GM21576 (cell line): ENCODE data around the gene SPARCL1.
"Not testable (repeated sequence)": the region's sequence is repeated elsewhere in the genome, so short reads cannot be mapped to it uniquely, and the experiment has no call there.

Experiments used
- ATAC-seq: cut with Tn5 transposase; IDR thresholded peaks from one replicate; pipeline ENCODE4 v1.9.1; 2021; ENCODE audit warnings: mild to moderate bottlenecking, moderate library complexity; ENCODE audit not compliant: unreplicated experiment

Gene SPARCL1

DNA sequence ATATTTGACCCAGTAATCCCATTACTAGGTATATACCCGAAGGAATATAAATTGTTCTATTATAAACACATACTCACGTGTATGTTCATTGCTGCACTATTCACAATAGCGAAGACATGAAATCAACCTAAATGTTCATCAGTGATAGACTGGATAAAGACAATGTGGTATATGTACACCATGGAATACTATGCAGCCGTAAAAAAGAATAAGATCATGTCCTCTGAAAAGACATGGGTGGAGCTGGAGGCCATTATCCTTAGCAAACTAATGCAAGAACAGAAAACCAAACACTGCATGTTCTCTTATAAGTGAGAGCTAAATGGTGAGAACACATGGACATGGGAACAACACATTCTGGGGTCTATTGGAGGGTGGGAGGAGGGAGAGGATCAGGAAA, 70.3 kb downstream of the SPARCL1 start:
- ATAC-seq: no peak

DNA sequence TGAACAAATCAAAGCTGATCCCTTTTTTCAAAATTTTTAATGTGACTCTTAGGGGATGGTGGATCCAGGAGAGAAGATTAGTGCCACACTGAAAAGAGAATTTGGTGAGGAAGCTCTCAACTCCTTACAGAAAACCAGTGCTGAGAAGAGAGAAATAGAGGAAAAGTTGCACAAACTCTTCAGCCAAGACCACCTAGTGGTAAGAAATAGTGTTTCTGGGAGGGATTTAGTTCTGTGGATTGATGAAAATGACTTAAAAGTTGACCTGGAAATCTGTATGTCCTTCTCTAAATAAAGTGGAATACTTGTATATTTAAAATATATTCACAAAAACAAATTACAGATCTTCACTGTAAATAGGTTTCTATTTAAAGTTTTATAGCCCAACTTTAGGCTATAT, 77.6 kb downstream of the SPARCL1 start:
- ATAC-seq: no peak

DNA sequence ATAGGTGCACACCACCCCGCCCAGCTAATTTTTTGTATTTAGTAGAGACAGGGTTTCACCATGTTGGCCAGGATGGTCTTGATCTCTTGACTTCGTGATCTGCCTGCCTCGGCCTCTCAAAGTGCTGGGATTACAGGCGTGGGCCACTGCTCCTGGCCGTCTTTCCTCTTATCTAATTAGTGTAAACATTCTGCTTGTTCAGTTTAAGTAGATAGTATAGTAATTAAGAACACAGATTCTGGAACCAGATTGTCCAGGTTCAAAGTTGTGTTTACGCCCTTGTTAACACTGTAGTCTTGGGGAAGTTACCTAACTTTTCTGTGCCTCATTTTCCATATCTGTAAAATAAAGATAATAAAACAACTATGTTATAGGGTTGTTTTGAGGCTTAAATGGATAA, 82.8 kb downstream of the SPARCL1 start:
- not testable (repeated sequence) for ATAC-seq

DNA sequence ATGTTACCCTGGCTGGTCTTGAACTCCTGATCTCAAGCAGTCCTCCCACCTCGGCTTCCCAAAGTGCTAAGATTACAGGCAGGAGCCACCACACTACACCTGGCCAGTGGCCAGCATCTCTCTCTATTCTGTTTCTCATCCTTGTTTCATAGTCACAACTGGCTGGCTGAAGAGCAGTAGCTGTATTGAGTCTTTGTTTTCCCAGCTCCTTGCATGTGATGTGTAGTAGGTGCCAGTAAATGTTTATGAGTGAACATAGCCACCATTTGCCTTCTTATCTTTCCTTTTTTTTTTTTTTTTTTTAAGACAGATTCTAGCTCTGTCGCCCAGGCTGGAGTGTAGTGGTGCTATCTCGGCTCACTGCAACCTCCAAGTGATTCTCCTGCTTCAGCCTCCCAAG, 83.2 kb downstream of the SPARCL1 start:
- no peak for ATAC-seq

DNA sequence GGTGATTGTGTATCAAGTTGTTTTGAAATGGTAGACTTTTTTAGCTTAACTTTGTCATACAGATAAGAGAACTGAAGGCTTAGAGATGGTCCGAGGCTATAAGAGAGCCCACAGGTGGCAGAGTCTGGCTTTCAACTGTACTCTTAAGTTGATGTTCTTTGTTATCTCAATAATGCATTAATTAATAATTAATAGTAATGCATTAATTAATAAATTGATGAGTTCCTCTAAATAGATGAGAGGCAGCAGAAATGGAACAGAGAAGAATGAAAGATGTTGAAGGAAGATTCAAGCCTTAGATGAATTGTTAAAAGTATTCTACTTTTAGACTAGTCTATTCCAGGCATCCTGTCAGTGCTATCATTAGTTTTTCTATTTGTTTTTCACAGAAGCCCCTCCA, 84.4 kb downstream of the SPARCL1 start:
- ATAC-seq: no peak

DNA sequence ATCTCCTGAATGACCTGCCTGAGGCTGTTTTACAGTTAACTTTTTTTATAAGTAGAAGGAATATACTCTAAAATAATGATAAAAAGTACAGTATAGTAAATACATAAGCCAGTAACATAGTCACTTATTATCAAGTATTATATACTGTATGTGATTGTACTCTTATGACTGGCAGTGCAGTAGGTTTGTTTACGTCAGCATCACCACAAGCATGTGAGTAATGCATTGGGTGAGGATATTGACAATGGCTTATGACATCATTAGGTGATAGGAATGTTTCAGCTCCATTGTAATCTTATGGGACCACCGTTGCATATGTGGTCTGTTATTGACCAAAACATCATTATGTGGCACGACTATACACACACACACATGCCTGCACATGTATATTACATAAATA, 86.3 kb downstream of the SPARCL1 start:
- ATAC-seq: no peak

DNA sequence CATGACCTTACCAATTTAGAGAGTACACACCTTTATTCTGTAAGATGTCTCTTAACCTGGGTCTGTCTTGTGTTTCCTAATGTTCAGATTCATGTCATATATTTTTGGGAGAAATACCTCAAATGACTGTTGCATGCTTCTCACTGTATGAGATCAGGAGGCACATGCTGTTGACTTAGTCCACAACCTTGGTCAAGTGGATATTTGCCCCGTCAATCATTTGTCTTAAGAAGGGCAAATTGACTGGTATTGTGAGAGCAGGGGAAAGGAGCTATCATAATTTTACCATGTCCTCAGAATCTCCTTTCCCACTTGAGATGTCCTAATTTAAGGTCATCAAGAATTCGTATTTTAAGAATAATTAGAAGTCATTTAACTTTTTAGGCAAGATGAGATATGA, 95.8 kb downstream of the SPARCL1 start:
- no peak for ATAC-seq

DNA sequence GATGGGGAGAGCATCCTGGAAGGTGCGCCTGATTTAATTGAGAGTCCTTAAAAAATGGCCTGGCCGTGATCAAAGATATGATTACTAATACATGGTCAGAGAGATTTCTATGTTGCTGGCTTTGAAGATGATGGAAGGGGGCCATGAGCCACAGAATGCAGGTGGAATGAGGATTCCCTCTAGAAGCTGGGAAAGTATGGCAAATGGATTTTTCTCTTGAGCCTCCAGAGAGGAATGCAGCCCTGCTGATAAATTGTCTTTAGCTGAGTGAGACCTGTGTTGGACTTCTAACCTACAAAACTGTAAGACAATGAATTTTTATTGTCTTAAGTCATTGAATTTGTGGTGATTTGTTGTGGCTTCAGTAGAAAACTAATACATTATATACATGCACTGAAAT, 99.1 kb downstream of the SPARCL1 start:
- no peak for ATAC-seq

DNA sequence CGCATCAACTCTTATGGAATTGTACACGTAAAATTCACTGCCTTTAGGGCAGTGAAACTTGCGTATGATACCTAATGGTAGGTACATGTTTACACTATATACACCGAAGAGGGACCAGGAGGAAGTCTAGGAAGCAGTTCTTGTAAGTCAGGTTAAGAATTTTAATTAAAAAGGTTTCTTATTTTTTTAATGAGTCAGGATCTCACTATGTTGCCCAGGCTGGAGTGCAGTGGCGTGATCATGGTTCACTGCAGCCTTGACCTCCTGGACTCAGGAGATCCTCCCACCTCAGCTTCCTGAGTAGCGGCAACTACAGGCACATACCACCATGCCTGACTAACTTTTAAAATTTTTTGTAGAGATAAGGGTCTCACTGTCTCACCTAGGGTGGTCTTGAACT, 100.2 kb downstream of the SPARCL1 start:
- no peak for ATAC-seq

DNA sequence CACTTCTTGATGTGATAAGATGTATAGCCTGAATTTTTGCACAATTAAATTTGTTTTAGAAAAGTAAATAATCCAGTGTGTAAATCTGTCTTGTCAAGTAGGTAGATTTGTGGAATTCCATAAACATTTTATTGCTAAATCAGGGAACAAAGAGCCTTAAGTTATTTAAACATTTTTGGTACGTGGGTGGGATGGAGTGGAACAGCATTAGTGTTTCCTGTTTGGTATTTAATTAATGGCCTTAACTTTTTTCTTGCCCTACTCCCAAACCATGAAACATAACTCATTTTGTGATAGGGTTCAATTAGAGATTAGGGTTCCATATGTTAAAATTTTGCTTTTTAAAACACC, 101.7 kb downstream of the SPARCL1 start:
- ATAC-seq: no peak

DNA sequence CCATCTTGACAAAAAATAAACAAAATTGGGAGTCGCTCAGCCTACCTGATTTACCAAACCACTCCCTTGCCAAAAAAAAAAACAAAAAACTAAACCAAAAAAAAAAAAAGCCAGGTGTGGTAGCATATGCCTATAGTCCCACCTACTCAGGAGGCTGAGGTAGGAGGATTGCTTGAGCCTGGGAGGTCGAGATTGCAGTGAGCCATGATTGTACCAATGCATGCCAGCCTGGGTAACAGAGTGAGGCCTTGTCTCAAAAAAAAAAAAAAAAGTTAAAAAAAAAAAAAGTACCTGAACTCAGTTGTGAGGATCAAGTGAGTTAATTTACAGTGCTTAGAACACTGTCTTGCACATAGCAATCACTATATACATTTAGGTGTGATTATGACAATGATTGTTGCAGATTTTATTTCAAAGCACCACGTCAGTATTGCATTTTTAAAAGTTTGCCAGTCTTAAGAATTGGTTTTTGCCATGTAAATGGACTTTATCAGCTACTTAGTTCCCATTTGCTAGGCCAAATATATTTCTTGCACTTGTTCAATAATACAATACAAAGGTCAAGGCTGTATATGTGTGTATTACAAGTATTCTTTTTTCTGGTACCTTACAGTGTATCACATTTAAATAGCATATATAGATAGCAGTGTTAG, 102.2 kb downstream of the SPARCL1 start:
- no peak for ATAC-seq

DNA sequence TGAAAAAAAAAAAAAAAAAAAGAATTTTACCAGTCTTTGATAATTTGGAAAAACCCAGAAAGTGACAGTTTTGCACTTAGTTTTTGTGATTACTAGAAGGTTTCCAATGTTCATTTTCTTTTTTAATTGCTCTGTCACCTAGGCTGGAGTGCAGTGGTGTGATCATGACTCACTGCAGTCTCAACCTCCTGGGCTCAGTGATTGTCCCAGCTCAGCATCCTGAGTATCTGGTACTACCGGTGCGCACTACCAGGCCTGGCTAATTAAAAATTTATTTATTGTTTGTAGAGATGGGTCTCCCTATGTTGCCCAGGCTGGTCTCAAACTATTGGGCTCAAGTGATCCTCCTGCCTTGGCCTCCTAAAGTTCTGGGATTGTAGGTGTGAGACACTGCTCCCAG, 103.5 kb downstream of the SPARCL1 start:
- no peak for ATAC-seq

DNA sequence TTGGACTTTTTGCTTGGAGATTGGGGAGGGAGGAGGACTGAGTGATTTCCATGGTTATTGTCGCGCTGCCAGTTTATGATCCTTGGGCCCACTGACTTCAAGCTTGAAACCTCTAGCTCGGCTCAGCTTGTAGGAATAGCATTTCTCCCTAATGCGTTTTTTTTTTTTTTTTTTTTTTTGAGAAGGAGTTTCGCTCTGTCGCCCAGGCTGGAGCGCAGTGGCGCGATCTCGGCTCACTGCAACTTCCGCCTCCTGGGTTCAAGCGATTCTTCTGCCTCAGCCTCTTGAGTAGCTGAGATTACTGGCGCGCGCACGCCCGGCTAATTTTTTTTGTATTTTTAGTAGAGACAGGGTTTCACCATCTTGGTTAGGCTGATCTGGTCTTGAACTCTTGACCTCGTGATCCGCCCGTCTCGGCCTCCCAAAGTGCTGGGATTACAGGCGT, 105.1 kb downstream of the SPARCL1 start:
- not testable (repeated sequence) for ATAC-seq
